ENCODE data around the gene RMND5B.

RMND5B gene

GRCh38 chr5:178090856-178091255, 40.0 kb upstream of the RMND5B start:
- in situ Hi-C loops (cut with MboI; ENCODE audit: low sequenced_read_pairs, unreplicated experiment), result no loop called here
- DNase-seq (ENCODE audit: low spot score), result peak; percentile 37

GRCh38 chr5:178093134-178093533, 37.7 kb upstream of the RMND5B start:
- DNase-seq (ENCODE audit: low spot score), result no peak
- TF ChIP-seq CTCF (IDR thresholded peaks at IDR 0.05; ENCODE audit: borderline replicate concordance, control extremely low read depth, extremely low read depth, insufficient read depth, missing control alignments), result no peak
- in situ Hi-C loops (cut with MboI; ENCODE audit: low sequenced_read_pairs, unreplicated experiment), result no loop called here

More at GRCh38 chr5:178090856-178091255, 40.0 kb upstream of the RMND5B start:
- no peak for TF ChIP-seq CTCF (IDR thresholded peaks at IDR 0.05; ENCODE audit: borderline replicate concordance, control extremely low read depth, extremely low read depth, insufficient read depth, missing control alignments)

- in situ Hi-C loops (cut with MboI; ENCODE audit: low sequenced_read_pairs, unreplicated experiment), result no loop called here
- DNase-seq (ENCODE audit: low spot score), result no peak
- TF ChIP-seq CTCF (IDR thresholded peaks at IDR 0.05; ENCODE audit: borderline replicate concordance, control extremely low read depth, extremely low read depth, insufficient read depth, missing control alignments), result no peak
Measured at GRCh38 chr5:178094345-178094744, 36.5 kb upstream of the RMND5B start.

GRCh38 chr5:178098685-178099084, 32.1 kb upstream of the RMND5B start:
- in situ Hi-C loops (cut with MboI; ENCODE audit: low sequenced_read_pairs, unreplicated experiment), result no loop called here
- no peak for TF ChIP-seq CTCF (IDR thresholded peaks at IDR 0.05; ENCODE audit: borderline replicate concordance, control extremely low read depth, extremely low read depth, insufficient read depth, missing control alignments)
- no peak for DNase-seq (ENCODE audit: low spot score)

GRCh38 chr5:178103612-178104011, 27.2 kb upstream of the RMND5B start:
- no peak for DNase-seq (ENCODE audit: low spot score)
- no peak for TF ChIP-seq CTCF (IDR thresholded peaks at IDR 0.05; ENCODE audit: borderline replicate concordance, control extremely low read depth, extremely low read depth, insufficient read depth, missing control alignments)
- in situ Hi-C loops (cut with MboI; ENCODE audit: low sequenced_read_pairs, unreplicated experiment), result no loop called here

GRCh38 chr5:178104492-178104891, 26.3 kb upstream of the RMND5B start:
- no peak for DNase-seq (ENCODE audit: low spot score)
- in situ Hi-C loops (cut with MboI; ENCODE audit: low sequenced_read_pairs, unreplicated experiment), result no loop called here
- no peak for TF ChIP-seq CTCF (IDR thresholded peaks at IDR 0.05; ENCODE audit: borderline replicate concordance, control extremely low read depth, extremely low read depth, insufficient read depth, missing control alignments)

- in situ Hi-C loops (cut with MboI; ENCODE audit: low sequenced_read_pairs, unreplicated experiment), result no loop called here
- TF ChIP-seq CTCF (IDR thresholded peaks at IDR 0.05; ENCODE audit: borderline replicate concordance, control extremely low read depth, extremely low read depth, insufficient read depth, missing control alignments), result no peak
- DNase-seq (ENCODE audit: low spot score), result no peak
Measured at GRCh38 chr5:178106086-178106485, 24.7 kb upstream of the RMND5B start.
